SH-SY5Y (cell line): ENCODE results near the gene IDH3A.

Experiments used
- GATA2 ChIP-seq: IDR thresholded peaks from 2 replicates; pipeline ENCODE4 v1.6.1; 2011; ENCODE audit warnings: mild to moderate bottlenecking, low read depth, low read length
- GATA3 ChIP-seq: IDR thresholded peaks from 2 replicates; pipeline ENCODE4 v1.6.1; 2011; ENCODE audit warnings: low read depth, mild to moderate bottlenecking, low read length, moderate library complexity

IDH3A gene

GRCh38 chr15:78149068-78149804 is at the start of gene IDH3A:
TSS of gene IDH3A (plus strand) at chr15:78149362. CDS start at chr15:78149404, 42 bp downstream.
- no peak for TF ChIP-seq GATA3
- TF ChIP-seq GATA2, result no peak

DNA sequence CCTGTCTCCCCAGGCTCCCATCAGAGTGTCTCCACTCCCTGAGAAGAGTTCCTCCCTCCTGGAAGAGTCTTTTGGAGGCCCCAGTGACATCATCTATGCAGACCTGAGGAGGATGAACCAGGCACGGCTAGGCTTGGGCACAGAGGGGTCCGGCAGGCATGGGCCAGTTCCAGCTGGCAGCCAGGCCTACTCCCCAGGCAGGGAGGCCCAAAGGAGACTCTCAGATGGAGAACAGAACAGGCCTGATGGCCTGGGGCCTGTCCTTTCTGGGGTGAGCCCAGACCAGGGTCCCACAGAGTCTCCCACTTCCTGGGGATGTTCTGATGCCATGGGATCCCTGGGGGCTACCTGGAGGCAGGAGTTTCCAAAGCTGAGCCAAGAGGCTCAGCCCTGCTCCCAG is 48.3 kb upstream of the IDH3A start:
- no peak for TF ChIP-seq GATA3
- no peak for TF ChIP-seq GATA2

- TF ChIP-seq GATA2 (no peak), GATA3 (no peak)
Observed at GRCh38 chr15:78101423-78102105, 47.6 kb upstream of the IDH3A start.

DNA sequence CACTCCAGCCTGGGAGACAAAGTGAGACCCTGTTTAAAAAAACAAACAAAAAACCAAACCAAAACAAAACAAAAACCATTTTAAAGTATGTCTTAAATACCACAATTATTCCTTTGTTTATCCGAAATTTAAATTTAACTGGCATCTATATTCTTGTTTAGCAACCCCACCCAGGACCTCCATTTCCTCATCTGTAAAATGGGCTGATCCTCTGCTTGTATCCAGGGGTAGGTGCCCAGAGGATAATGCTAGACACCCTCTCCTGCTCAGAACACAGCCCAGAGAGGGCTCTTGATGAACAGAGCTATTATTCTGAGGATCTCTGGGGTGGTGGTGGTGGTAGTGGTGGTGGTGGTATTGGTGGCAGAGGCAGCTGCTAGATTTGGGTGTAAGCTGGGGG is 47.0 kb upstream of the IDH3A start:
- TF ChIP-seq GATA3, result no peak
- no peak for TF ChIP-seq GATA2

GRCh38 chr15:78102741-78103140 is 46.4 kb upstream of the IDH3A start:
- TF ChIP-seq GATA3 (no peak), GATA2 (no peak)

GRCh38 chr15:78103406-78104118 is 45.6 kb upstream of the IDH3A start:
- TF ChIP-seq GATA3 (no peak), GATA2 (no peak)

GRCh38 chr15:78104119-78104479 is 45.1 kb upstream of the IDH3A start:
- TF ChIP-seq GATA2 (no peak), GATA3 (no peak)

DNA sequence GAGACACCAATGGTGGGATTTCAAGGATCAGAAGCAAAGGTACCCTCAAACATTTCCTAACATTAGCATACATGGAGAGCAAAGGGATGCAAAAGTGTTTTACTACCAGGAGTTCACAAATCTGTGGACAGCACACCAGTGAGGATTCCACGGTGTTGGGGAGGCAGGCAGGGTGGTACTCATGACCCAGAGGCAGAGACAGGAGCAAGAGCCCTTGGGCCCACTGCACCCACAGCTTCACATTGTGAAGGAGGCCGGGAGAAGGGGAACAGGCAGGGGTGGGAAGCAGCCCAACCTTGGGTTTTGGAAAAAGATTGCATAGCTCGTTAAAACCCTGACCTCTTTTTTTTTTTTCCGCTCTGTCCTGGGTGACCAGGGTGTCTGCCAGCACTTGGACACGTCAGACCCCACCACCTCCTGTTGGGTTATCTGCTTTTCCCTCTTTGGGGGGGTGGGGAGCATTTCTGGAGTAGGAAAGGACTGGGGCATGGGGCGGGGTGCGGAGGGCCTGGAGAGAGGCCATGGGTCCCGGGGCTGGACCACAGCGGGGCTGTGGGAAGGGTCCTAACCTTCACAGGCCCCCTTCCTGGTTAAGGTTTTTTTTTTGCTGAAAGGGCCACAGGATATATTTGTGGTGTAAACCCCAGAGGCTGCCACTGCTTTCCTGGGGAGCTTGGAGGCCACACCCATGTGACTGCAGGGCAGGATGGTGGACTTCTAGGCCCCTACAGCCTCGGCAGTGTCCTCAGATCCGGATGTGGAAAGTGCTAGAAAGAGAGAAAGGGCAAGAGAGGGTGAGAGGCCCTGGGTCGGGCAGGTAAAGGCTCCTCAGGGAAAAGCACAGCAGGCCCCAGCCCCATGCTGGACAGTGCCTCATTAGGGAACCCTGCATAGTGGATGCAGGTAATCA is 44.3 kb upstream of the IDH3A start:
- no peak for TF ChIP-seq GATA3
- TF ChIP-seq GATA2, result no peak

- no peak for TF ChIP-seq GATA3
- no peak for TF ChIP-seq GATA2
Observed at GRCh38 chr15:78105476-78106241, 43.5 kb upstream of the IDH3A start.

DNA sequence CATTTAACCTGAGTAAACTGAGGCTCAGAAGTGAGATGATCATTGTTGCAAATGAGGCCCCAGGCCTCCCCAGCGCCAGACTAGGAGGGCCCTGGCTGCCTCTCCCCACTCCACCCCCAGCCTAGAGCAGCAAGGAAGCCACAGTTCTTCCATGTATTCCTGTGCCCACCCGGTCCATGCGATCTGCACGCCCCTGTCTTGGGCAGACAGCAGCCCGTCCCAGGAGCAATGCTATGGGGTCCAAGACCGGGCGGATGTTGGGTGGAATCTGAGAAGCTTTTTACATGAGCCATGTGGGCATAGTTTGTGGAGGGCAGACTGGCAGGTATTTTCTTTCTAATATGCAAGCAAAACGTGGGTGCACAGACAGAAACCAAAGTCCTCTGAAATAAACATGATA is 41.7 kb upstream of the IDH3A start:
- TF ChIP-seq GATA2 (no peak), GATA3 (no peak)

GRCh38 chr15:78108300-78109084 is 40.7 kb upstream of the IDH3A start:
- TF ChIP-seq GATA3, result no peak
- no peak for TF ChIP-seq GATA2

DNA sequence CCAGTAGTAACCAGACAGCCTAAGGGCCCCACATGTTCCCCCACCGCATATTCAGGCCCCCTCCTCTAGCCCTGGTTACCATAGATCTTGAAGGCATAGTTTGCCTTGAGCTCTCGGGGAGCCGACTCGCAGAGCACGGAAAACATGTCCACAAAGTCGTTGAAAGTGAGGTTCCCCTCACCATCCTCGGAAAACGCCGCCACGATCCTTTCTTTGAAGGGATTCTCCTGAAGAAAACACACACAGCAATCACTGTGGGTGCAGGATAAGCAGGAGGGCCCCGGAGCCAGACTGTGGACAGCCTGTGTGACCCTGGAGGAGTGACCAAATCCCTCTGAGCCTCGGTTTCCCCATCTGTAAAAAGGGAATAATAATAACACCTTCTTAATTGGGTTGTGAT is 40.0 kb upstream of the IDH3A start:
- no peak for TF ChIP-seq GATA2
- no peak for TF ChIP-seq GATA3
